ENCODE results near the gene CREB3L4.
A peak's percentile ranks its signal among the peaks of the same experiment; 100 is the strongest.

CREB3L4 gene

GRCh38 chr1:153945795-153946621 is 21.7 kb upstream of the CREB3L4 start:
- Histone ChIP-seq H3K27me3 (ENCODE audit: insufficient read depth, low read length, poor library complexity) (no peaks in the 10 kb centered on the region), H3K18ac (ENCODE audit: low read length) (peak overlapping the region; percentile 97), H3K4me1 (ENCODE audit: control insufficient read depth, low read depth, low read length) (no peaks in the 10 kb centered on the region), H3K27ac (ENCODE audit: low read depth, low read length) (peak overlapping the region; percentile 60), H3K4me3 (ENCODE audit: low read length) (peak overlapping the region; percentile 85), H2BK5ac (ENCODE audit: low read length) (no peak overlapping the region), H3K36me3 (ENCODE audit: control insufficient read depth, insufficient read depth, low read length) (peaks cover 7% of the 10 kb centered on the region), H4K5ac (ENCODE audit: low read length) (no peak overlapping the region), H3K79me2 (ENCODE audit: control insufficient read depth, insufficient read depth, low read length) (peaks cover 8% of the 10 kb centered on the region), H2BK120ac (ENCODE audit: low read depth, low read length) (no peak overlapping the region), H2BK15ac (replicated peaks; ENCODE audit: low read depth) (no peak overlapping the region), H3K23ac (ENCODE audit: low read length) (peak overlapping the region; percentile 15), H3K56ac (ENCODE audit: low read length) (peak overlapping the region; percentile 97), H2AK5ac (ENCODE audit: low read length) (no peak overlapping the region), H3K4ac (ENCODE audit: low read depth, low read length) (peak overlapping the region; percentile 97), H4K8ac (ENCODE audit: low read depth, low read length) (no peak overlapping the region), H3K79me1 (ENCODE audit: low read length) (peaks cover 14% of the 10 kb centered on the region), H3K9ac (ENCODE audit: low read length) (peak overlapping the region; percentile 96), H3K4me2 (ENCODE audit: low read length) (peak overlapping the region; percentile 95)
- DNase-seq = peak; percentile 54
- no CpG with 5 or more reads among the region's 95 CpGs for WGBS (ENCODE audit: extremely low coverage, insufficient coverage, low lambda C conversion rate)

GRCh38 chr1:153946622-153947241 is 21.0 kb upstream of the CREB3L4 start, which contains the start of gene DENND4B:
DENND4B (minus strand) TSS chr1:153946718; CDS start chr1:153944374, 2,344 bp downstream.
- Histone ChIP-seq H3K56ac (ENCODE audit: low read length) (peak within 1 kb of the TSS; percentile 97), H3K27me3 (ENCODE audit: insufficient read depth, low read length, poor library complexity) (no peaks in the 10 kb centered on the region), H4K8ac (ENCODE audit: low read depth, low read length) (no peak within 1 kb of the TSS), H4K5ac (ENCODE audit: low read length) (no peak within 1 kb of the TSS), H2BK120ac (ENCODE audit: low read depth, low read length) (no peak within 1 kb of the TSS), H3K4me3 (ENCODE audit: low read length) (peak within 1 kb of the TSS; percentile 85), H2BK15ac (replicated peaks; ENCODE audit: low read depth) (no peak within 1 kb of the TSS), H3K79me1 (ENCODE audit: low read length) (peaks cover 14% of the 10 kb centered on the region), H3K23ac (ENCODE audit: low read length) (peak within 1 kb of the TSS; percentile 15), H3K4me1 (ENCODE audit: control insufficient read depth, low read depth, low read length) (no peaks in the 10 kb centered on the region), H3K4ac (ENCODE audit: low read depth, low read length) (peak within 1 kb of the TSS; percentile 97), H3K4me2 (ENCODE audit: low read length) (peak within 1 kb of the TSS; percentile 95), H3K36me3 (ENCODE audit: control insufficient read depth, insufficient read depth, low read length) (peaks cover 8% of the 10 kb centered on the region), H3K79me2 (ENCODE audit: control insufficient read depth, insufficient read depth, low read length) (peaks cover 8% of the 10 kb centered on the region), H2BK5ac (ENCODE audit: low read length) (no peak within 1 kb of the TSS), H3K18ac (ENCODE audit: low read length) (peak within 1 kb of the TSS; percentile 97), H3K27ac (ENCODE audit: low read depth, low read length) (peak within 1 kb of the TSS; percentile 60), H3K9ac (ENCODE audit: low read length) (peak within 1 kb of the TSS; percentile 96), H2AK5ac (ENCODE audit: low read length) (no peak within 1 kb of the TSS)
- peak; percentile 92 for DNase-seq
- WGBS (ENCODE audit: extremely low coverage, insufficient coverage, low lambda C conversion rate) = no CpG with 5 or more reads among the region's 28 CpGs

GRCh38 chr1:153951183-153951582 is 16.5 kb upstream of the CREB3L4 start:
- H3K18ac ChIP-seq (ENCODE audit: low read length) = no peak overlapping the region
- peaks cover 16% of the 10 kb centered on the region for H3K36me3 ChIP-seq (ENCODE audit: control insufficient read depth, insufficient read depth, low read length)
- H3K4me3 ChIP-seq (ENCODE audit: low read length) = no peak overlapping the region
- H3K56ac ChIP-seq (ENCODE audit: low read length) = no peak overlapping the region
- H3K79me2 ChIP-seq (ENCODE audit: control insufficient read depth, insufficient read depth, low read length) = peaks cover 23% of the 10 kb centered on the region
- no peak overlapping the region for H2BK120ac ChIP-seq (ENCODE audit: low read depth, low read length)
- H3K4me1 ChIP-seq (ENCODE audit: control insufficient read depth, low read depth, low read length) = no peaks in the 10 kb centered on the region
- H3K23ac ChIP-seq (ENCODE audit: low read length) = no peak overlapping the region
- H3K27me3 ChIP-seq (ENCODE audit: insufficient read depth, low read length, poor library complexity) = no peaks in the 10 kb centered on the region
- no peak overlapping the region for H4K8ac ChIP-seq (ENCODE audit: low read depth, low read length)
- no peak overlapping the region for H2BK15ac ChIP-seq (replicated peaks; ENCODE audit: low read depth)
- H3K27ac ChIP-seq (ENCODE audit: low read depth, low read length) = no peak overlapping the region
- no CpG with 5 or more reads among the region's 11 CpGs for WGBS (ENCODE audit: extremely low coverage, insufficient coverage, low lambda C conversion rate)
- H2BK5ac ChIP-seq (ENCODE audit: low read length) = no peak overlapping the region
- H3K4ac ChIP-seq (ENCODE audit: low read depth, low read length) = no peak overlapping the region
- no peak overlapping the region for H3K9ac ChIP-seq (ENCODE audit: low read length)
- no peak overlapping the region for H3K4me2 ChIP-seq (ENCODE audit: low read length)
- DNase-seq = no peak
- no peak overlapping the region for H4K5ac ChIP-seq (ENCODE audit: low read length)
- no peak overlapping the region for H2AK5ac ChIP-seq (ENCODE audit: low read length)
- peaks cover 21% of the 10 kb centered on the region for H3K79me1 ChIP-seq (ENCODE audit: low read length)

DNA sequence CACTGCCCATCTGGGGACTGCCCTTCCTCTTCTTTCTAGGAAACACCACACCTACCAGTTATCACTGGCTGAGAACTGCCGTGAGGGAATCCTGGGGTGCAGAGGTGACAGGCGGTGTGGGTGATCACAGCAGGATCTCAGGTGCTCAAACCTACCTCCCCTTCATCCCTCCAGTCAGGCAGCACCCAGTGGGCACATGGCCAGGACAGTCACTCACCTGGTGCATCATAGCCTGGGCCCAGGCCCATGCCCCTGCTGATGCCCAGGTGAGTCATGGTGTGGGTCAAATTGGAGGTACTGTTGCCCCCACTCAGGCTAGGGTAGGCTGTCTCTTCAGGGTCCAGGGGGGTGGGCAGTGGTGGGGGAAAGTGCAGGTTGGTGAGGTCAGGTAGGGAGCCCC is 15.9 kb upstream of the CREB3L4 start:
- H2BK15ac ChIP-seq (replicated peaks; ENCODE audit: low read depth) = no peak overlapping the region
- no peak overlapping the region for H3K56ac ChIP-seq (ENCODE audit: low read length)
- H2BK5ac ChIP-seq (ENCODE audit: low read length) = no peak overlapping the region
- H3K4me2 ChIP-seq (ENCODE audit: low read length) = no peak overlapping the region
- H3K27me3 ChIP-seq (ENCODE audit: insufficient read depth, low read length, poor library complexity) = no peaks in the 10 kb centered on the region
- H3K4me3 ChIP-seq (ENCODE audit: low read length) = no peak overlapping the region
- DNase-seq = no peak
- no peak overlapping the region for H3K27ac ChIP-seq (ENCODE audit: low read depth, low read length)
- H3K79me2 ChIP-seq (ENCODE audit: control insufficient read depth, insufficient read depth, low read length) = peaks cover 29% of the 10 kb centered on the region
- peaks cover 24% of the 10 kb centered on the region for H3K79me1 ChIP-seq (ENCODE audit: low read length)
- no peak overlapping the region for H3K9ac ChIP-seq (ENCODE audit: low read length)
- H4K8ac ChIP-seq (ENCODE audit: low read depth, low read length) = no peak overlapping the region
- peaks cover 16% of the 10 kb centered on the region for H3K36me3 ChIP-seq (ENCODE audit: control insufficient read depth, insufficient read depth, low read length)
- no CpG with 5 or more reads among the region's 2 CpGs for WGBS (ENCODE audit: extremely low coverage, insufficient coverage, low lambda C conversion rate)
- no peak overlapping the region for H2BK120ac ChIP-seq (ENCODE audit: low read depth, low read length)
- H3K4me1 ChIP-seq (ENCODE audit: control insufficient read depth, low read depth, low read length) = peaks cover 3% of the 10 kb centered on the region
- no peak overlapping the region for H3K23ac ChIP-seq (ENCODE audit: low read length)
- no peak overlapping the region for H3K4ac ChIP-seq (ENCODE audit: low read depth, low read length)
- H4K5ac ChIP-seq (ENCODE audit: low read length) = no peak overlapping the region
- no peak overlapping the region for H3K18ac ChIP-seq (ENCODE audit: low read length)
- H2AK5ac ChIP-seq (ENCODE audit: low read length) = no peak overlapping the region

- Histone ChIP-seq H2AK5ac (ENCODE audit: low read length) (no peak overlapping the region), H2BK120ac (ENCODE audit: low read depth, low read length) (no peak overlapping the region), H3K36me3 (ENCODE audit: control insufficient read depth, insufficient read depth, low read length) (peaks cover 12% of the 10 kb centered on the region), H3K4me2 (ENCODE audit: low read length) (no peak overlapping the region), H3K79me1 (ENCODE audit: low read length) (peaks cover 32% of the 10 kb centered on the region), H4K5ac (ENCODE audit: low read length) (no peak overlapping the region), H3K9ac (ENCODE audit: low read length) (no peak overlapping the region), H2BK15ac (replicated peaks; ENCODE audit: low read depth) (no peak overlapping the region), H3K4me1 (ENCODE audit: control insufficient read depth, low read depth, low read length) (peaks cover 6% of the 10 kb centered on the region), H3K27me3 (ENCODE audit: insufficient read depth, low read length, poor library complexity) (no peaks in the 10 kb centered on the region), H3K18ac (ENCODE audit: low read length) (no peak overlapping the region), H3K27ac (ENCODE audit: low read depth, low read length) (no peak overlapping the region), H4K8ac (ENCODE audit: low read depth, low read length) (no peak overlapping the region), H3K4me3 (ENCODE audit: low read length) (no peak overlapping the region), H3K23ac (ENCODE audit: low read length) (no peak overlapping the region), H3K56ac (ENCODE audit: low read length) (no peak overlapping the region), H3K79me2 (ENCODE audit: control insufficient read depth, insufficient read depth, low read length) (peaks cover 41% of the 10 kb centered on the region), H2BK5ac (ENCODE audit: low read length) (no peak overlapping the region), H3K4ac (ENCODE audit: low read depth, low read length) (no peak overlapping the region)
- no peak for DNase-seq
- no CpG with 5 or more reads among the region's 4 CpGs for WGBS (ENCODE audit: extremely low coverage, insufficient coverage, low lambda C conversion rate)
Measured at GRCh38 chr1:153953859-153954365, 13.8 kb upstream of the CREB3L4 start.

Measured in mesendoderm (in vitro differentiated cells).